ENCODE measurements around the gene SLC26A11. TPM values are rescaled to one million over a fixed set of nuclear protein-coding genes. Genes with fewer than 3 reads are reported as not detected.

Gene SLC26A11
- total and polyA plus RNA-seq, 2 of the 13 experiments (the other 11 are each of a cell fraction or from before 2014, with no cell fraction given): 8.7 to 13.2 TPM

DNA sequence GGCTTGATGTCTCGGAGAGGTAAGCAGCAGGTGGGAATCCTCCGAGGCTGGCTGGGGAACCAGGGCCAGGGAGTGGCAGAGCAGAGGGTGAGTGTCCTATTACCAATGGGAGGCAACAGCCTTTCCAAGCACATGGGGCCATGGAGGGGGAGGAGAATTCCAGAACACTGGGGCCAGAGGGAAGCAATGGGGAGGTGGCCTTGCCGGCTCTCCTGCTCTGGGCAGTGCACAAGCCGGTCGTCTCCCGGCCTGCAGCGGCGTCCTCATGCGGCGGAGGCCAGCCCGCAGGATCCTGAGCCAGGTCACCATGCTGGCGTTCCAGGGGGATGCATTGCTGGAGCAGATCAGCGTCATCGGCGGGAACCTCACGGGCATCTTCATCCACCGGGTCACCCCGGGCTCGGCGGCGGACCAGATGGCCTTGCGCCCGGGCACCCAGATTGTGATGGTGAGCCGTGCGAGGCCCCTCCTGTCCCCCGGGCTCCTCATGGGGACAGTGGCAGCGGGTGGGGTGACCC lies 22.0 kb upstream of the SLC26A11 start (continued):
- TF ChIP-seq, protein P1, sequence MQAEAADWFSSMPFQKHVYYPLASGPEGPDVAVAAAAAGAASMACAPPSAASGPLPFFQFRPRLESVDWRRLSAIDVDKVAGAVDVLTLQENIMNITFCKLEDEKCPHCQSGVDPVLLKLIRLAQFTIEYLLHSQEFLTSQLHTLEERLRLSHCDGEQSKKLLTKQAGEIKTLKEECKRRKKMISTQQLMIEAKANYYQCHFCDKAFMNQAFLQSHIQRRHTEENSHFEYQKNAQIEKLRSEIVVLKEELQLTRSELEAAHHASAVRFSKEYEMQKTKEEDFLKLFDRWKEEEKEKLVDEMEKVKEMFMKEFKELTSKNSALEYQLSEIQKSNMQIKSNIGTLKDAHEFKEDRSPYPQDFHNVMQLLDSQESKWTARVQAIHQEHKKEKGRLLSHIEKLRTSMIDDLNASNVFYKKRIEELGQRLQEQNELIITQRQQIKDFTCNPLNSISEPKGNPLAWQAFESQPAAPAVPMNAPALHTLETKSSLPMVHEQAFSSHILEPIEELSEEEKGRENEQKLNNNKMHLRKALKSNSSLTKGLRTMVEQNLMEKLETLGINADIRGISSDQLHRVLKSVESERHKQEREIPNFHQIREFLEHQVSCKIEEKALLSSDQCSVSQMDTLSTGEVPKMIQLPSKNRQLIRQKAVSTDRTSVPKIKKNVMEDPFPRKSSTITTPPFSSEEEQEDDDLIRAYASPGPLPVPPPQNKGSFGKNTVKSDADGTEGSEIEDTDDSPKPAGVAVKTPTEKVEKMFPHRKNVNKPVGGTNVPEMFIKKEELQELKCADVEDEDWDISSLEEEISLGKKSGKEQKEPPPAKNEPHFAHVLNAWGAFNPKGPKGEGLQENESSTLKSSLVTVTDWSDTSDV (CRISPR knock-in tag; IDR thresholded peaks at IDR 0.05): no peak
- TF ChIP-seq, protein P2, sequence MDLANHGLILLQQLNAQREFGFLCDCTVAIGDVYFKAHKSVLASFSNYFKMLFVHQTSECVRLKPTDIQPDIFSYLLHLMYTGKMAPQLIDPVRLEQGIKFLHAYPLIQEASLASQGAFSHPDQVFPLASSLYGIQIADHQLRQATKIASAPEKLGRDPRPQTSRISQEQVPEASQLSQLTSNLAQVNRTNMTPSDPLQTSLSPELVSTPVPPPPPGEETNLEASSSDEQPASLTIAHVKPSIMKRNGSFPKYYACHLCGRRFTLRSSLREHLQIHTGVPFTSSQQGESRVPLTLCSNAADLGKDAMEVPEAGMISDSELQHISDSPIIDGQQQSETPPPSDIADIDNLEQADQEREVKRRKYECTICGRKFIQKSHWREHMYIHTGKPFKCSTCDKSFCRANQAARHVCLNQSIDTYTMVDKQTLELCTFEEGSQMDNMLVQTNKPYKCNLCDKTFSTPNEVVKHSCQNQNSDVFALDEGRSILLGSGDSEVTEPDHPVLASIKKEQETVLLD (CRISPR knock-in tag; IDR thresholded peaks at IDR 0.05; ENCODE audit: low read depth): no peak
- TF ChIP-seq, protein P3, sequence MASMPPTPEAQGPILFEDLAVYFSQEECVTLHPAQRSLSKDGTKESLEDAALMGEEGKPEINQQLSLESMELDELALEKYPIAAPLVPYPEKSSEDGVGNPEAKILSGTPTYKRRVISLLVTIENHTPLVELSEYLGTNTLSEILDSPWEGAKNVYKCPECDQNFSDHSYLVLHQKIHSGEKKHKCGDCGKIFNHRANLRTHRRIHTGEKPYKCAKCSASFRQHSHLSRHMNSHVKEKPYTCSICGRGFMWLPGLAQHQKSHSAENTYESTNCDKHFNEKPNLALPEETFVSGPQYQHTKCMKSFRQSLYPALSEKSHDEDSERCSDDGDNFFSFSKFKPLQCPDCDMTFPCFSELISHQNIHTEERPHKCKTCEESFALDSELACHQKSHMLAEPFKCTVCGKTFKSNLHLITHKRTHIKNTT (CRISPR knock-in tag; IDR thresholded peaks at IDR 0.05): no peak
- TF ChIP-seq, protein P4, sequence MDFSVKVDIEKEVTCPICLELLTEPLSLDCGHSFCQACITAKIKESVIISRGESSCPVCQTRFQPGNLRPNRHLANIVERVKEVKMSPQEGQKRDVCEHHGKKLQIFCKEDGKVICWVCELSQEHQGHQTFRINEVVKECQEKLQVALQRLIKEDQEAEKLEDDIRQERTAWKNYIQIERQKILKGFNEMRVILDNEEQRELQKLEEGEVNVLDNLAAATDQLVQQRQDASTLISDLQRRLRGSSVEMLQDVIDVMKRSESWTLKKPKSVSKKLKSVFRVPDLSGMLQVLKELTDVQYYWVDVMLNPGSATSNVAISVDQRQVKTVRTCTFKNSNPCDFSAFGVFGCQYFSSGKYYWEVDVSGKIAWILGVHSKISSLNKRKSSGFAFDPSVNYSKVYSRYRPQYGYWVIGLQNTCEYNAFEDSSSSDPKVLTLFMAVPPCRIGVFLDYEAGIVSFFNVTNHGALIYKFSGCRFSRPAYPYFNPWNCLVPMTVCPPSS (IDR thresholded peaks at IDR 0.05): no peak
- TF ChIP-seq ZBTB7A (CRISPR knock-in tag; IDR thresholded peaks at IDR 0.05) (no peak), NONO (IDR thresholded peaks at IDR 0.05) (no peak), NONO (CRISPR knock-in tag; conservative IDR thresholded peaks at IDR 0.05) (peak; percentile 34; the same call in 1 of the 2 replicates), TSC22D2 (CRISPR knock-in tag; IDR thresholded peaks at IDR 0.05; ENCODE audit: borderline replicate concordance) (no peak), ZNF34 (CRISPR knock-in tag; IDR thresholded peaks at IDR 0.05; ENCODE audit: borderline replicate concordance) (no peak), MIXL1 (CRISPR knock-in tag; IDR thresholded peaks at IDR 0.05) (no peak), ZNF33B (CRISPR knock-in tag; IDR thresholded peaks at IDR 0.05) (no peak), ZNF207 (IDR thresholded peaks at IDR 0.05; ENCODE audit: borderline replicate concordance) (no peak), YEATS4 (CRISPR knock-in tag; IDR thresholded peaks at IDR 0.05; ENCODE audit: borderline replicate concordance) (no peak), SAP130 (CRISPR knock-in tag; IDR thresholded peaks at IDR 0.05; ENCODE audit: low read depth) (peak; percentile 20; the same call in 1 of the 2 replicates), SIN3A (IDR thresholded peaks at IDR 0.05; ENCODE audit: borderline replicate concordance, low read depth, low read length) (no peak), KLF12 (CRISPR knock-in tag; IDR thresholded peaks at IDR 0.05; ENCODE audit: borderline replicate concordance) (no peak), JUND (CRISPR knock-in tag; IDR thresholded peaks at IDR 0.05) (no peak), RBM22 (optimal IDR thresholded peaks at IDR 0.05; ENCODE audit: low read length) (no peak)
- TF ChIP-seq, protein P5, sequence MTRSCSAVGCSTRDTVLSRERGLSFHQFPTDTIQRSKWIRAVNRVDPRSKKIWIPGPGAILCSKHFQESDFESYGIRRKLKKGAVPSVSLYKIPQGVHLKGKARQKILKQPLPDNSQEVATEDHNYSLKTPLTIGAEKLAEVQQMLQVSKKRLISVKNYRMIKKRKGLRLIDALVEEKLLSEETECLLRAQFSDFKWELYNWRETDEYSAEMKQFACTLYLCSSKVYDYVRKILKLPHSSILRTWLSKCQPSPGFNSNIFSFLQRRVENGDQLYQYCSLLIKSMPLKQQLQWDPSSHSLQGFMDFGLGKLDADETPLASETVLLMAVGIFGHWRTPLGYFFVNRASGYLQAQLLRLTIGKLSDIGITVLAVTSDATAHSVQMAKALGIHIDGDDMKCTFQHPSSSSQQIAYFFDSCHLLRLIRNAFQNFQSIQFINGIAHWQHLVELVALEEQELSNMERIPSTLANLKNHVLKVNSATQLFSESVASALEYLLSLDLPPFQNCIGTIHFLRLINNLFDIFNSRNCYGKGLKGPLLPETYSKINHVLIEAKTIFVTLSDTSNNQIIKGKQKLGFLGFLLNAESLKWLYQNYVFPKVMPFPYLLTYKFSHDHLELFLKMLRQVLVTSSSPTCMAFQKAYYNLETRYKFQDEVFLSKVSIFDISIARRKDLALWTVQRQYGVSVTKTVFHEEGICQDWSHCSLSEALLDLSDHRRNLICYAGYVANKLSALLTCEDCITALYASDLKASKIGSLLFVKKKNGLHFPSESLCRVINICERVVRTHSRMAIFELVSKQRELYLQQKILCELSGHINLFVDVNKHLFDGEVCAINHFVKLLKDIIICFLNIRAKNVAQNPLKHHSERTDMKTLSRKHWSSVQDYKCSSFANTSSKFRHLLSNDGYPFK (CRISPR knock-in tag; IDR thresholded peaks at IDR 0.05; ENCODE audit: borderline replicate concordance): 0 out of 2 replicates have a peak, but pooled peaks have one; percentile 30
- TF ChIP-seq, protein P6, sequence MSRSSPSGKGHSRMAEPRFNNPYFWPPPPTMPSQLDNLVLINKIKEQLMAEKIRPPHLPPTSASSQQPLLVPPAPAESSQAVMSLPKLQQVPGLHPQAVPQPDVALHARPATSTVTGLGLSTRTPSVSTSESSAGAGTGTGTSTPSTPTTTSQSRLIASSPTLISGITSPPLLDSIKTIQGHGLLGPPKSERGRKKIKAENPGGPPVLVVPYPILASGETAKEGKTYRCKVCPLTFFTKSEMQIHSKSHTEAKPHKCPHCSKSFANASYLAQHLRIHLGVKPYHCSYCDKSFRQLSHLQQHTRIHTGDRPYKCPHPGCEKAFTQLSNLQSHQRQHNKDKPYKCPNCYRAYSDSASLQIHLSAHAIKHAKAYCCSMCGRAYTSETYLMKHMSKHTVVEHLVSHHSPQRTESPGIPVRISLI (CRISPR knock-in tag; IDR thresholded peaks at IDR 0.05; ENCODE audit: borderline replicate concordance): no peak

Measured in HepG2 (cell line).